ENCODE data around the gene CEMIP.
"Not testable (repeated sequence)": the region's sequence is repeated elsewhere in the genome, so short reads cannot be mapped to it uniquely, and the experiment has no call there.

The CEMIP gene

GRCh38 chr15:80758130-80758745 is 20.9 kb upstream of the CEMIP start:
- no peak for DNase-seq (ENCODE audit: low spot score)

DNA sequence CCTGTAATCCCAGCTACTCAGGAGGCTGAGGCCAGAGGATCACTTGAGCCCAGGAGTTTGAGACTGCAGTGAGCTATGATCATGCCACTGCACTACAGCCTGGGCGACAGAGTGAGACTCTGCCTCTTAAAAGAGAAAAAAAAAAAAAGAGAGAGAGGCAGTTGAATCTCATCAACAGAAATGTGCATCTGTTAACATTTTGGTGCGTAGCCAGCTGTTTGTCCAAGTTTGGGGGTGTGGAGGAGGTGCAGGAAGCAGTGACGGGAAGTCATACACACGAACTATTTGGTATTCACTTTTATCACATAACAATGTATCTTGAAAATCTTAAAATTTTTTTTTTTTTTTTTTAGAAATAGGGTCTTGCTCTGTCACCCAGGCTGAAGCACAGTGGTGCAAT is 18.2 kb upstream of the CEMIP start:
- no peak for DNase-seq (ENCODE audit: low spot score)

DNA sequence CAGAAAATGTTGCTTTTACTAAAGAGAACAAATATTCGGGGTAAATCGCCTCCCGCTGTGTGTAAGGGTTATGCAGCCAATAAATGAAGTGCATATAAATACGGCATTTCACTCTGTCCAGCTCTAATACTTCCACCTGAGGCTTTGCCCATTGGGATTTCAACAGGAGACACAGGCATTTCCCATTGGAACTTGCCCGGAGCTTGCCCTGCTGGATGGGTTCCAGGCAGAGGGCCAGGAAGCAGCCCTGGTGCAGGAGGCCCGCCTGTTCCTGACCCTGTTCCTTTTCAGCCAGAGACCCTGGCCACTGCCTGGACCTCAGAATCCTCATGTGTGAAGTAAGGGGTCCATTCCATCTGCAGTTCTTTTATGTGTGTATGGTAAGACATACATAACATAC is 17.4 kb upstream of the CEMIP start:
- no peak for DNase-seq (ENCODE audit: low spot score)

DNA sequence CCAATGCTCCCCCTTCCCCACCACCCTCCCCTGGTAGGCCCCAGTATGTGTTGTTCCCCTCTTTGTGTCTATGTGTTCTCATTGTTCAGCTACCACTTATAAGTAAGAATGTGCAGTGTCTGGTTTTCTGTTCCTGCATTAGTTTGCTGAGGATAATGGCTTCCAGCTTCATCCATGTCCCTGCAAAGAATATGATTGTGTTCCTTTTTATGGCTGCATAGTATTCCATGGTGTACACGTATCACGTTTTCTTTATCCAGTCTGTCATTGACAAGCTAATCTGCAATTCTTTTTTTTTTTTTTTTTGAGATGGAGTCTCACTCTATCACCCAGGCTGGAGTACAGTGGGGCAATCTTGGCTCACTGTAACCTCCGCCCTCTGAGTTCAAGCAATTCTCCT is 15.9 kb upstream of the CEMIP start:
- not testable (repeated sequence) for DNase-seq (ENCODE audit: low spot score)

DNA sequence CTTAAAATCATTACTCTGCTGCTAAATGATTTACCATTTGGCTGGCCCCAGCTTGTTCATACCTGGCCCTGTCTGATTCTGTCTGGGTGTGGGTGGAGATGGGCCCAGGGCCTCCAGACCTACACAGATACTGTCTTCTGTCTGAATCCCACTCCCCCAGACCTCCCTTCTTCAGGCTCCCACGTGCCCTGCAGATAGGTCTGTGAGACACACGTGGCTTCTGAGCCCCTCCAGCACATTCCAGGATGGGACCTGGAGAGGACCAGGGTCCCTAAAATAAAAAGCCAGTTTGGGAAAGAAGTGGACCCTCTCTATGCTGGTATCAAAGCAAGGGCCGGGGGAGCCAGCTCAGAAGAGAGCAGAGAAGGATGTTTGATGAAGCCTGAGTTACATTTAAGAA is 14.6 kb upstream of the CEMIP start:
- DNase-seq (ENCODE audit: low spot score), result no peak

DNA sequence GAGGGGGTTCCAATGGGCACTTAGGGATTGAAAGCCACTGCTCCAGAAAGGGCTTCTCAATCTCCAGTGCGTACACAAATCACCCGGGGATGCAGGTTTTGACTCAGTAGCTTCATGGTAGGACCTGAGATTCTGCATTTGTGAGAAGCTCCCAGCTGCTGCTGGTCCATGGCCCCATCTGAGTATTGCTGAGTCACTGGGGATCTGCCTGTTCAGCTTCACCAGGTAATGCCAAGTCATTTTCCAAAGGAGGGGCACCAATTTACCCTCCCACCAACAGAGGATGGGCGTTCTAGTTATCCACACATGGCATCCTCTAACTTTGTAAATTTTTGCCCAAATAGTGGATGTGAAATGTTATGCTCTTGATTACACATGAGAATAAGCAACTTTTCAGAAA is 12.9 kb upstream of the CEMIP start:
- no peak for DNase-seq (ENCODE audit: low spot score)

DNA sequence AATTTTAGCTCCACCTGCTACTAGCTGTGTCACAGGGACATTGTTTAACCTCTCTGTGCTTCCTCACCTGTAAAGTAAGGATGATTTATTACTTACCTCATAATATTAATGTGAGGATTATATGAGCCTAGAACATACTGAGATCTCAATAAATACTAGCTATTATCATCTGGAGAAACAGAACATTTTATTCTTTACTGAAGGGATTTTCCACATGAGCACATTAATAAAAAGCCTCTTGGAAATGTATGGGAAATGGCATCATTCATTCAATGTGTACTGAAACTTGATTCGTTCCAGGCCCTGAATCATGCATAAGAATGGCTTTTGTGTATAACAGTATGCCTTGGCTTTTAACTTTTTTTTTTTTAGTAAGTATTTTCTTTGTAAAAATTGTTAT is 11.0 kb upstream of the CEMIP start:
- DNase-seq (ENCODE audit: low spot score), result no peak

GRCh38 chr15:80769153-80769828 is 9.9 kb upstream of the CEMIP start:
- DNase-seq (ENCODE audit: low spot score), result no peak

DNA sequence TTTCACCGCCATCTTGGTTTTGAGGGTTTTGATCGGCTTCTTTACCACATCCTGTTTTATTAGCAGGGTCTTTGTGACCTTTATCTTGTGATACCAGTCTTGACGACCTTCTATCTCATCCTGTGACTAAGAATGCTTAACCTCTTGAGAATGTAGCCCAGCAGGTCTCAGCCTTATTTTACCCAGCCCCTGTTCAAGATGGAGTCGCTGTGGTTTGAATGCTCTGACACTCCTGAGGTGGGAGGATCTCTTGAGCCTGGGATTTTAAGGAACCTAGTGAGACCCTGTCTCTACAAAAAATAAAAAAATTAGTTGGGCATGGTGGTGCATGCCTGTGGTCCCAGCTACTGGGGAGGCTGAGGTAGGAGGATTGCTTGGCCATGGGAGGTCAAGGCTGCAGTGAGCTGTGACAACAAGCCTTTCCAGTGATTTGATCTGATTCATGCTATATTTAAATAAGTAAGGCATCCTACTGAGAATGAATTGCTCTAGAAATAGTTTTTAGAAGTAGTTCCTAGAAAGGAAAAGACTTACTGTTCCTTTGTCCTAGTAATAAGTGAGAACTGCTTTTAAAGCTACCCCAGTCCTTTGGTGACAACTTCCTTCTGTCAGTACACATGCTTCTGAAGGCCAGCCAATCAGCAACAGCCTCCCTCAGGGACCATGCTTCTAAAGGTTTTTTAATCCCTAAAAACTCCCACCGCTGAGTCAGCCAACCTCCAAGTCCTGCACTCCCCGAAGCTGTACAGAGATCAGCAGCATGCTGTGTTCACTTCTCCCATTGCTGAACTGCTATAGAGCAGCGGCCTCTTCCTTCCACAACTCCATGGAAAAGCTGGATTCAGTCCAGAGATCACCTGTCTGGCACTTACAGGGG is 9.1 kb upstream of the CEMIP start:
- DNase-seq (ENCODE audit: low spot score), result no peak

- DNase-seq (ENCODE audit: low spot score), result no peak
Measured at GRCh38 chr15:80773122-80773551, 6.0 kb upstream of the CEMIP start.

DNA sequence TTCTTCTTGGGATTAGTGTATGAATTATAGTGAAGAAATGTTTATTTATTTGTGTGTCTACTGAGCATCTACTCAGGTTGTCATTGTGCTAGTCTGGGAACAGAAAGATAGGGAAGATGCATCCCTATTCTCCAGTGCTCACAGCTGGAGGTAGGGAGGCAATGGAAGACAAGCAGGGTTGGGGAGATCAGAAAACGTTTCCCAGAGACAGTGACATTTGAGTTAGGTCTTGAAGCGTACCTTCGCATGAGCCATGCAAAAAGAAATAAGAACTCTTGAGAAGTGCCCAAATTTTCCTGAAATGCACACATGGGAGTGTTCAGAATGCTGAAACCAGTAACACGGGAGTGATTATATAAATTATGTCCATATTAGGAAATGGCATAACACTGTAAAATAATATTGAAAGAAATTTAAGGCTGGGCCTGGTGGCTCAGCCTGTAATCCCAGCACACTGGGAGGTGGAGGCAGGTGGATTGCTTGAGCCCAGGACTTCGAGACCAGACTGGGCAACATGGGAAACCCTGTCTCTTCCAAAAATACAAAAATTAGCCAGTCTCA is 5.3 kb upstream of the CEMIP start:
- DNase-seq (ENCODE audit: low spot score), result no peak

DNA sequence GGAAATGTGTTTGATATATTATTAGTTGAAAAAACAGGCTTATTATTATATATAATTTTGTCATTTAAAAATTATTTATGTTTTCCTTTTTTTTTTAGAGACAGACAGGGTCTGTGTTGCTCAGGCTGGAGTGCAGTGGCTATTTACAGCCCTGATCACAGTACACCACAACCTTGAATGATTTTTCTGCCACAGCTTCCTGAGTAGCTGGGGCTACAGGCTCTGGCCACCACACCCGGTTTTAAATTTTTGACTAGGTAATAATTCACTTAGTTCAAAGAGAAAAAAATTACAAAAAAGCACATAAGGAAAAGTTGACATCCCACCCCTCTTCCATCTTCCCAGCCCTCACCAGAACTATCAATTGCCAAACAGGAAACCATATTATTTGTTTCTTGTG is 4.7 kb upstream of the CEMIP start:
- DNase-seq (ENCODE audit: low spot score), result no peak

- DNase-seq (ENCODE audit: low spot score), result no peak
Measured at GRCh38 chr15:80775338-80775737, 3.8 kb upstream of the CEMIP start.

- peak; percentile 75 for DNase-seq (ENCODE audit: low spot score)
Measured at GRCh38 chr15:80776420-80777045, 2.6 kb upstream of the CEMIP start.

DNA sequence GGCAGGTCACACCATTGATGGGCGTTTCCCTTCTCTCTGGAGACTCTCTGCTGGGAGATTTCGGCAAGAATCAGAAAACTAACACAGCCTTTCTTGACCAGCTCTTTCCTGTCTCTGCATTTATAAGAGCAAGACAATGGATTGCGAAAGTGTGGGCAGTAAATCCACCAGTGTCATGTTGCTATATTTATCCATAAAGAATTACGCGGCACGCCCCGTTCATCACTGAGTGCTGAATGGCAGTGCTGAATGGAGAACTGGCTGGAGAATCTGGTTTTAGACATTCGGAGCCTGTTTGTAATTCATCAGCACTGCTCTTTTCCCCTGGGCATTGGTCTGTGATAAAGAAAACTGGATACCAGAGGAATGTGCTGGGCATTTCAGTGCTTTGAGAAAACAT is 2.0 kb upstream of the CEMIP start:
- DNase-seq (ENCODE audit: low spot score), result no peak

GRCh38 chr15:80777826-80778620 is 1.1 kb upstream of the CEMIP start:
- DNase-seq (ENCODE audit: low spot score), result no peak

DNA sequence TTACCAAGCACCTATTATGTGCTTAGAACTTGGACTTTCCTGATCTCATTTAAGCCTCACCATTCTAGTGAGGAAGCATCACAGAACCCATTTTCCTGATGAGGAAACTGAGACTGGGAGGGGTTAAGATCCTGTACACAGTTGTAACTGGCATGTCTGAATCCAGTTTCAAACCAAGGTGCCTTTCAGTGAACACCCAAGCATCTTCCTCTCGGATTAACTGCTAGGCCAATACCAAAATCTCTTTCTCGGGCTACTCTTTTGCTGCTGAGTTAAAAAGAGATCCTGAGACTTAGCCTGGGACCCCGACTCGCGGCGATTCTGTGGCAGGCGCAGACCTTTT is 578 bp upstream of the CEMIP start:
- no peak for DNase-seq (ENCODE audit: low spot score)

- DNase-seq (ENCODE audit: low spot score), result peak; percentile 23
Measured at GRCh38 chr15:80779658-80780415, 667 bp downstream of the CEMIP start.

- peak; percentile 9 for DNase-seq (ENCODE audit: low spot score)
Measured at GRCh38 chr15:80780416-80781221, 1.4 kb downstream of the CEMIP start.

DNA sequence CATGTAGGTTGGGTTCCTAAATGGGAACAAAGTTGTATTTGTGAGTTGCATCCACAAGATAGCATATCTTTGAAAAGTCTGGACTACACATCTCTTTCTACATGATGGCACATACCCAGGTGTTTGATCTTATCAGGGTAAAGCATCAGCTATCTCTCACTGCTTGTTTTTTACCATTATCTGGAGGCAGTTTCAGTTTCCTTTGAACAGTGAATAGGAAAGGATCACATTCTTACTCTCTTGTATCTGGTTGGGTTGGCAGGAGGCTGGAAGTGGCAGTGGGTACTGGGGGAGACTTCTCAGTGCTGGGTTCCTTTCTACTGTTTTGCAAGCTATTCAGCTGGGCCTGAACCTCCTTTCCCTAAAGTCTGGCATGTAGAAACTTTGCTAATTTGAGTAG is 4.1 kb downstream of the CEMIP start:
- DNase-seq (ENCODE audit: low spot score), result no peak
